SU-DHL-6 (cell line): ENCODE results near the gene CST6.

Experiments
- EZH2phosphoT487 ChIP-seq: fragments of 200-600 bp; sonication (generic), shearing (Covaris generic); conservative IDR thresholded peaks from 2 replicates; pipeline ENCODE4 v1.6.1; 2018; ENCODE audit warnings: mild to moderate bottlenecking, antibody characterized with exemption, low read length, moderate library complexity, mixed read lengths
- TF ChIP-seq, protein P1 (sequence below): fragments of 200-600 bp; sonication (generic); IDR thresholded peaks from one replicate; pipeline ENCODE4 v1.5.1; 2017; ENCODE audit warnings: antibody characterized with exemption, mild to moderate bottlenecking, low read length, moderate library complexity; ENCODE audit not compliant: insufficient read depth, poor library complexity, severe bottlenecking

- TF ChIP-seq, protein P1, sequence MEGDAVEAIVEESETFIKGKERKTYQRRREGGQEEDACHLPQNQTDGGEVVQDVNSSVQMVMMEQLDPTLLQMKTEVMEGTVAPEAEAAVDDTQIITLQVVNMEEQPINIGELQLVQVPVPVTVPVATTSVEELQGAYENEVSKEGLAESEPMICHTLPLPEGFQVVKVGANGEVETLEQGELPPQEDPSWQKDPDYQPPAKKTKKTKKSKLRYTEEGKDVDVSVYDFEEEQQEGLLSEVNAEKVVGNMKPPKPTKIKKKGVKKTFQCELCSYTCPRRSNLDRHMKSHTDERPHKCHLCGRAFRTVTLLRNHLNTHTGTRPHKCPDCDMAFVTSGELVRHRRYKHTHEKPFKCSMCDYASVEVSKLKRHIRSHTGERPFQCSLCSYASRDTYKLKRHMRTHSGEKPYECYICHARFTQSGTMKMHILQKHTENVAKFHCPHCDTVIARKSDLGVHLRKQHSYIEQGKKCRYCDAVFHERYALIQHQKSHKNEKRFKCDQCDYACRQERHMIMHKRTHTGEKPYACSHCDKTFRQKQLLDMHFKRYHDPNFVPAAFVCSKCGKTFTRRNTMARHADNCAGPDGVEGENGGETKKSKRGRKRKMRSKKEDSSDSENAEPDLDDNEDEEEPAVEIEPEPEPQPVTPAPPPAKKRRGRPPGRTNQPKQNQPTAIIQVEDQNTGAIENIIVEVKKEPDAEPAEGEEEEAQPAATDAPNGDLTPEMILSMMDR, result no peak
- TF ChIP-seq EZH2phosphoT487, result no peak
Observed at GRCh38 chr11:65972116-65972515, 39.7 kb upstream of the CST6 start.
